Panc1 (cell line): ENCODE data around the gene COLEC11.

Source experiments
- POLR2AphosphoS5 ChIP-seq: IDR thresholded peaks from 2 replicates; pipeline ENCODE4 v1.6.1; 2012; ENCODE audit warnings: mild to moderate bottlenecking, low read depth, low read length, moderate library complexity
- SIN3A ChIP-seq: IDR thresholded peaks from 2 replicates; pipeline ENCODE4 v1.6.1; 2012; ENCODE audit warnings: low read depth, mild to moderate bottlenecking, low read length, moderate library complexity, borderline replicate concordance; ENCODE audit not compliant: insufficient read depth
- TF ChIP-seq, protein P1 (sequence below): fragments of 450-650 bp; IDR thresholded peaks from 2 replicates; pipeline ENCODE4 v1.5.1; 2017; ENCODE audit warnings: mild to moderate bottlenecking

DNA sequence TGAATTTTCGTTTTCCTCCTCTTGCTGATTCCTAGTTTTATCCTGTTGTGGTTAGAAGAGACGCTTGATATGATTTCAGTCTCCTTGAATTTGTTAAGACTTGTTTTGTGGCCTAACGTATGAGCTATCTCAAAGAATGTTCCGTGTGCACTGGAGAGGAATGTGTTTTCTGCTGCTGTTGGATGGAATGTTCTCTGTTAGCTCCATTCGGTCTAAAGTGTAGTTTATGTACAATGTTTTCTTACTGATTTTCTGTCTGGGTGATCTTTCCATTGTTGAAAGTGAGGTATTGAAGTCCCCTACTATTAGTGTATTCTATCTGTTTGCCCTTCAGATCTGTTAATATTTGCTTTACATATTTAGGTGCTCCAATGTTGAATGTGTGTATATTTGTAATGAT is 25.9 kb downstream of the COLEC11 start:
- TF ChIP-seq SIN3A, result no peak
- TF ChIP-seq, protein P1, sequence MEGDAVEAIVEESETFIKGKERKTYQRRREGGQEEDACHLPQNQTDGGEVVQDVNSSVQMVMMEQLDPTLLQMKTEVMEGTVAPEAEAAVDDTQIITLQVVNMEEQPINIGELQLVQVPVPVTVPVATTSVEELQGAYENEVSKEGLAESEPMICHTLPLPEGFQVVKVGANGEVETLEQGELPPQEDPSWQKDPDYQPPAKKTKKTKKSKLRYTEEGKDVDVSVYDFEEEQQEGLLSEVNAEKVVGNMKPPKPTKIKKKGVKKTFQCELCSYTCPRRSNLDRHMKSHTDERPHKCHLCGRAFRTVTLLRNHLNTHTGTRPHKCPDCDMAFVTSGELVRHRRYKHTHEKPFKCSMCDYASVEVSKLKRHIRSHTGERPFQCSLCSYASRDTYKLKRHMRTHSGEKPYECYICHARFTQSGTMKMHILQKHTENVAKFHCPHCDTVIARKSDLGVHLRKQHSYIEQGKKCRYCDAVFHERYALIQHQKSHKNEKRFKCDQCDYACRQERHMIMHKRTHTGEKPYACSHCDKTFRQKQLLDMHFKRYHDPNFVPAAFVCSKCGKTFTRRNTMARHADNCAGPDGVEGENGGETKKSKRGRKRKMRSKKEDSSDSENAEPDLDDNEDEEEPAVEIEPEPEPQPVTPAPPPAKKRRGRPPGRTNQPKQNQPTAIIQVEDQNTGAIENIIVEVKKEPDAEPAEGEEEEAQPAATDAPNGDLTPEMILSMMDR, result no peak
- TF ChIP-seq POLR2AphosphoS5, result no peak
